WTC11 (cell line): ENCODE results near the gene CYP27C1. TPM values are rescaled to one million over a fixed set of nuclear protein-coding genes. Genes with fewer than 3 reads are reported as not detected.

Experiments used
- ATAC-seq: fragments of 200-7000 bp; cut with Tn5 transposase; 2 replicates; pipeline ENCODE4 v1.10.0; 2021; ENCODE audit warnings: mild to moderate bottlenecking, moderate library complexity
- CTCF ChIA-PET: fragments of 300-600 bp; sonication (Branson Sonifier 250); formaldehyde crosslinking; loops from one replicate; lab custom pipeline; 2021; ENCODE audit warnings: antibody characterized with exemption; lab: Charles Lee
- POLR2A ChIA-PET: fragments of 350-600 bp; sonication (Branson Sonifier 250); formaldehyde crosslinking; loops from one replicate; lab custom pipeline; 2021; ENCODE audit warnings: antibody characterized with exemption; lab: Charles Lee
- DNase-seq: peaks from one replicate; pipeline ENCODE4 v3.0.0; 2021; ENCODE audit warnings: low spot score
- H3K27ac Mint-ChIP-seq: 2 replicates; pipeline ENCODE4 v1.8.0; 2021; ENCODE audit warnings: mixed read lengths
- H3K27me3 Mint-ChIP-seq: 2 replicates; pipeline ENCODE4 v1.8.0; 2021; ENCODE audit warnings: low read depth, mild to moderate bottlenecking, moderate library complexity, mixed read lengths
- H3K36me3 Mint-ChIP-seq: 2 replicates; pipeline ENCODE4 v1.8.0; 2021; ENCODE audit warnings: mixed read lengths
- H3K4me1 Mint-ChIP-seq: 2 replicates; pipeline ENCODE4 v1.8.0; 2022; ENCODE audit warnings: mixed read lengths
- H3K4me3 Mint-ChIP-seq: 2 replicates; pipeline ENCODE4 v1.8.0; 2021; ENCODE audit warnings: mild to moderate bottlenecking, moderate library complexity, mixed read lengths
- H3K9me3 Mint-ChIP-seq: 2 replicates; pipeline ENCODE4 v1.8.0; 2021; ENCODE audit warnings: mixed read lengths
- ATF6 ChIP-seq: sonication (generic); formaldehyde crosslinking; IDR thresholded peaks from 2 replicates; pipeline ENCODE4 v1.8.1; 2023; ENCODE audit warnings: mild to moderate bottlenecking, missing genetic modification reagents
- ESRRA ChIP-seq: sonication (generic); formaldehyde crosslinking; IDR thresholded peaks from 2 replicates; pipeline ENCODE4 v1.8.1; 2022; ENCODE audit warnings: mild to moderate bottlenecking, missing genetic modification reagents, borderline replicate concordance
- FOXJ3 ChIP-seq: sonication (generic); formaldehyde crosslinking; IDR thresholded peaks from 2 replicates; pipeline ENCODE4 v1.9.0; 2021; ENCODE audit warnings: missing genetic modification reagents, mild to moderate bottlenecking, borderline replicate concordance
- IRF2 ChIP-seq: sonication (generic); formaldehyde crosslinking; IDR thresholded peaks from 2 replicates; pipeline ENCODE4 v1.8.0; 2022; ENCODE audit warnings: low read depth, missing genetic modification reagents, borderline replicate concordance
- JAZF1 ChIP-seq: fragments of 250-450 bp; sonication (Bioruptor Pico); IDR thresholded peaks from 2 replicates; pipeline ENCODE4 v1.9.0; 2021; ENCODE audit warnings: moderate library complexity, mild to moderate bottlenecking, inconsistent platforms
- KAT7 ChIP-seq: sonication (generic); formaldehyde crosslinking; IDR thresholded peaks from 2 replicates; pipeline ENCODE4 v1.8.1; 2023; ENCODE audit warnings: missing genetic modification reagents, mild to moderate bottlenecking, borderline replicate concordance
- PRDM15 ChIP-seq: sonication (generic); formaldehyde crosslinking; IDR thresholded peaks from 2 replicates; pipeline ENCODE4 v1.8.0; 2022; ENCODE audit warnings: missing genetic modification reagents
- SMAD3 ChIP-seq: sonication (generic); formaldehyde crosslinking; IDR thresholded peaks from 2 replicates; pipeline ENCODE4 v1.8.0; 2022; ENCODE audit warnings: missing genetic modification reagents, mild to moderate bottlenecking, borderline replicate concordance
- SP1 ChIP-seq: sonication (generic); formaldehyde crosslinking; conservative IDR thresholded peaks from 2 replicates; pipeline ENCODE4 v1.8.1; 2022; ENCODE audit warnings: missing genetic modification reagents
- TCF7 ChIP-seq: sonication (generic); formaldehyde crosslinking; IDR thresholded peaks from 2 replicates; pipeline ENCODE4 v1.8.0; 2022; ENCODE audit warnings: mild to moderate bottlenecking, low read depth, missing genetic modification reagents, moderate library complexity
- TP53 ChIP-seq: sonication (generic); formaldehyde crosslinking; IDR thresholded peaks from 2 replicates; pipeline ENCODE4 v1.8.1; 2023; ENCODE audit warnings: mild to moderate bottlenecking, missing genetic modification reagents
- total RNA-seq: library from RNA; stranded (reverse); gene quantifications from 3 replicates; pipeline ENCODE4 v1.2.3, GENCODE V29; 2021
- TF ChIP-seq, protein P1 (sequence below): fragments of 200-600 bp; IDR thresholded peaks from 2 replicates; pipeline ENCODE4 v1.8.0; 2022; ENCODE audit warnings: antibody characterized with exemption
- TF ChIP-seq, protein P2 (sequence below): sonication (generic); formaldehyde crosslinking; IDR thresholded peaks from 2 replicates; pipeline ENCODE4 v1.8.1; 2022; ENCODE audit warnings: mild to moderate bottlenecking, missing genetic modification reagents, moderate library complexity, borderline replicate concordance
- TF ChIP-seq, protein P3 (sequence below): sonication (generic); formaldehyde crosslinking; IDR thresholded peaks from 2 replicates; pipeline ENCODE4 v1.8.1; 2022; ENCODE audit warnings: low read depth, missing genetic modification reagents, borderline replicate concordance

Gene CYP27C1
- total RNA-seq, 1 experiment from 2014 or later = 2.4 TPM

DNA sequence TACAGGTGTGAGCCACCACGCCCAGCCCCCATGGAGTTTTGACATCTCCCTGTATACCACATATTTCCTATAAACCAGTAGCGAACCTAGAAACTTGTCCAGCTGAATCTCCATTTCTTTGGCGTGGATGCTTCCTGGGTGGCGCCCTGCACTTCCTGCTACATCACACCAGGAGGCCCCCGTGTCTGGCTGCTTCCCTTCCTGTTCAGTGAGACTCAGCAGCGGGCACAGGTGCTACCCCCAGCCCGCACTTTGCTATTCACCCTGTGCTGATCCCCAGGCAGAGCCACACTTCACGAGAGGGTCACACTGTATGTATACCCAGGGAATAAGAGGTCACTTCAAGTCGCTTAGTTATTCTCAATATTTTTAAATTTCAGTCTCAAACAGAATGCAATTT, 35.0 kb downstream of the CYP27C1 start (continued):
- TF ChIP-seq ATF6 (CRISPR knock-in tag) = no peak

- Mint-ChIP-seq H3K9me3 (peaks cover 29% of the 10 kb centered on the region), H3K4me3 (no peak overlapping the region), H3K27ac (no peak overlapping the region), H3K27me3 (no peaks in the 10 kb centered on the region), H3K36me3 (peaks cover 14% of the 10 kb centered on the region), H3K4me1 (peaks cover 33% of the 10 kb centered on the region)
- ATAC-seq (no peak), DNase-seq (no peak)
- no peak for TF ChIP-seq ESRRA (CRISPR knock-in tag)
- no peak for TF ChIP-seq TCF7 (CRISPR knock-in tag)
- TF ChIP-seq, protein P1, sequence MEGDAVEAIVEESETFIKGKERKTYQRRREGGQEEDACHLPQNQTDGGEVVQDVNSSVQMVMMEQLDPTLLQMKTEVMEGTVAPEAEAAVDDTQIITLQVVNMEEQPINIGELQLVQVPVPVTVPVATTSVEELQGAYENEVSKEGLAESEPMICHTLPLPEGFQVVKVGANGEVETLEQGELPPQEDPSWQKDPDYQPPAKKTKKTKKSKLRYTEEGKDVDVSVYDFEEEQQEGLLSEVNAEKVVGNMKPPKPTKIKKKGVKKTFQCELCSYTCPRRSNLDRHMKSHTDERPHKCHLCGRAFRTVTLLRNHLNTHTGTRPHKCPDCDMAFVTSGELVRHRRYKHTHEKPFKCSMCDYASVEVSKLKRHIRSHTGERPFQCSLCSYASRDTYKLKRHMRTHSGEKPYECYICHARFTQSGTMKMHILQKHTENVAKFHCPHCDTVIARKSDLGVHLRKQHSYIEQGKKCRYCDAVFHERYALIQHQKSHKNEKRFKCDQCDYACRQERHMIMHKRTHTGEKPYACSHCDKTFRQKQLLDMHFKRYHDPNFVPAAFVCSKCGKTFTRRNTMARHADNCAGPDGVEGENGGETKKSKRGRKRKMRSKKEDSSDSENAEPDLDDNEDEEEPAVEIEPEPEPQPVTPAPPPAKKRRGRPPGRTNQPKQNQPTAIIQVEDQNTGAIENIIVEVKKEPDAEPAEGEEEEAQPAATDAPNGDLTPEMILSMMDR = no peak
- no peak for TF ChIP-seq JAZF1
- no peak for TF ChIP-seq IRF2
- TF ChIP-seq, protein P2, sequence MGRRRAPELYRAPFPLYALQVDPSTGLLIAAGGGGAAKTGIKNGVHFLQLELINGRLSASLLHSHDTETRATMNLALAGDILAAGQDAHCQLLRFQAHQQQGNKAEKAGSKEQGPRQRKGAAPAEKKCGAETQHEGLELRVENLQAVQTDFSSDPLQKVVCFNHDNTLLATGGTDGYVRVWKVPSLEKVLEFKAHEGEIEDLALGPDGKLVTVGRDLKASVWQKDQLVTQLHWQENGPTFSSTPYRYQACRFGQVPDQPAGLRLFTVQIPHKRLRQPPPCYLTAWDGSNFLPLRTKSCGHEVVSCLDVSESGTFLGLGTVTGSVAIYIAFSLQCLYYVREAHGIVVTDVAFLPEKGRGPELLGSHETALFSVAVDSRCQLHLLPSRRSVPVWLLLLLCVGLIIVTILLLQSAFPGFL = no peak
- no peak for TF ChIP-seq ATF6 (CRISPR knock-in tag)
- no peak for TF ChIP-seq SP1 (CRISPR knock-in tag)
- TF ChIP-seq, protein P3, sequence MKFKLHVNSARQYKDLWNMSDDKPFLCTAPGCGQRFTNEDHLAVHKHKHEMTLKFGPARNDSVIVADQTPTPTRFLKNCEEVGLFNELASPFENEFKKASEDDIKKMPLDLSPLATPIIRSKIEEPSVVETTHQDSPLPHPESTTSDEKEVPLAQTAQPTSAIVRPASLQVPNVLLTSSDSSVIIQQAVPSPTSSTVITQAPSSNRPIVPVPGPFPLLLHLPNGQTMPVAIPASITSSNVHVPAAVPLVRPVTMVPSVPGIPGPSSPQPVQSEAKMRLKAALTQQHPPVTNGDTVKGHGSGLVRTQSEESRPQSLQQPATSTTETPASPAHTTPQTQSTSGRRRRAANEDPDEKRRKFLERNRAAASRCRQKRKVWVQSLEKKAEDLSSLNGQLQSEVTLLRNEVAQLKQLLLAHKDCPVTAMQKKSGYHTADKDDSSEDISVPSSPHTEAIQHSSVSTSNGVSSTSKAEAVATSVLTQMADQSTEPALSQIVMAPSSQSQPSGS (CRISPR knock-in tag) = no peak
- TF ChIP-seq FOXJ3 (CRISPR knock-in tag) = no peak
- TF ChIP-seq PRDM15 = no peak
- no peak for TF ChIP-seq KAT7 (CRISPR knock-in tag)
- no peak for TF ChIP-seq TP53
- TF ChIP-seq SMAD3 (CRISPR knock-in tag) = no peak
- CTCF ChIA-PET = interaction anchor here (0.6 to 2.6 kb wide), 2 partner anchors 13 to 54 kb away, joined by 4 to 20 read pairs; no protein-coding TSS in a partner anchor
- POLR2A ChIA-PET = no interaction called here
These were observed 36.3 kb downstream of the CYP27C1 start for GRCh38 chr2:127183771-127184170.
